Measurements from ENCODE around the gene NUFIP1. TPM values are rescaled to one million over a fixed set of nuclear protein-coding genes. Genes with fewer than 3 reads are reported as not detected.

NUFIP1 gene
- 1.7 to 4.2 TPM (median 3.3 TPM) in 3 replicates for polyA plus RNA-seq
- polyA plus RNA-seq (2011; ENCODE audit: low read depth), result 5.1 TPM
- polyA plus RNA-seq (2011; cell fraction: cytosol; rRNA removed), result 3.3 and 5.3 TPM in 2 replicates
- polyA plus RNA-seq (2011; cell fraction: nucleus; rRNA removed), result 4.5 and 5.2 TPM in 2 replicates
- polyA plus RNA-seq (2012; ENCODE audit: low replicate concordance), result 5.2 and 5.8 TPM in 2 replicates
- polyA minus RNA-seq, result 0.99 to 3.2 TPM (median 1.5 TPM) in 3 replicates
- 2.1 TPM for polyA minus RNA-seq (2011; cell fraction: cytosol; rRNA and poly(A)+ RNA removed)
- 1.5 and 2.8 TPM in 2 replicates for polyA minus RNA-seq (2011; cell fraction: nucleus; rRNA and poly(A)+ RNA removed)

DNA sequence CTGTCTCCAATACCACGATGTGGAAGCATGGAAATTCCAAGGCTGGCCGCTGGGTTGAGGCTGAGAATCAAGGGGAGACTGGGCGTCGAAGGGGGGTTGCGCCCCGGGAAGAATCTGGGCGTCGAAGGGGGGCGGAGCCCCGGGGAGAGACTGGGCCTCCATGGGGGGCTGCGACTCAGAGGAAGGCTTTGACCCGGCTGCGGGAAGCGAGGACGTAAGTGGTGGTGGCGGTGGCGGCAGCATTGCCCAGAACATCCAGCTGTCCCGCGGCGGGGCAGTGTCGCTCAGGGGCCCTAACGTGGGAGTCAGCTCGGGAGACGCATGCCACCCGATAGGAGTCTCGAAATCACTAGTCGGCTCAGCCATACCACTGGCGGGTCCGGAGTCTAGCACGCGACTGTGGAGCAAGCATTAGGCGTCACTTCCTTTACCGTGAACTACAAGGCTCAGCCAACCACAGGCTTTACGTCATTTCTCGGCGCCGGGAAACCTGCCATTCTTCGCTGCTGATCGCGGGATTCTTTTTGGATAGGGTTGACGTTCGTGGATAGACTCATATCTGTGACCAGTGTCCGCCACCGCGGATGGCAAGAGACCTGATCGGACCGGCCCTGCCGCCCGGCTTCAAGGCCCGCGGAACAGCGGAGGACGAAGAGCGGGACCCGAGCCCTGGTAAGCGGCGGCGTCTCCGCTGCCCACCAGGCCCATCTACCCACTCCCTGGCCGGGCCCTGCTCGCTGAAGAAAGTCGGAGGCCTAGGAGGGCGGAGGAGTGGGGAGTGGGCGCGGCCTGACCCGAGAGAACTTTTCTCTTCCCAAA, at the start of gene NUFIP1, which contains the start of gene GPALPP1:
NUFIP1 (minus strand) TSS at position 401 of the 819 bp plus-strand sequence; CDS start at position 366, 35 bp downstream.
GPALPP1 (plus strand) TSS at position 468 of the 819 bp plus-strand sequence; CDS start at position 585, 117 bp downstream.
- peak; percentile 85 for FAIRE-seq
- dilution Hi-C loops (cut with MboI; ENCODE audit: extremely low pct_ligation_motif_present, low sequenced_read_pairs), result no loop called here
- peaks cover 89% of the 10 kb centered on the region for H3K79me2 ChIP-seq (ENCODE audit: control insufficient read depth, insufficient read depth, low read length)

DNA sequence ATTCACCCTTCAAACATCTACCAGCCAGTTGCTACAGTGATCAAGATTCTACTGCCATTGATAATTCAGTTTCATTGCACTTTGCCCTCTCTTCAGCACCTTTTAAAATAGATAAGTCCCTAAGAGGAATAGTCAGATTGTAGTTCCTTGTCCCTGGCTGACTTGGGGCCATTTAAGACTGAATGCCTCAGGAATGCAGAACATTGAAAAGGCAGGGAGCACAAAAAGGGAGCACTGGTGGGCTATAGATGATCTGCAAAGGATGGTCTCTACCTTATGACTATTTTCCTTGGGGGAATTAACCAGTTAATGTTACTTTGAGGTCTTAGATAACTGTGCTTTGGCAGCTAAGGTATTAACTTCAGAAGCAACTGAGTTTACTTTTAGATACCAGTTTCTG, 46.9 kb upstream of the NUFIP1 start:
- Histone ChIP-seq H3K9me1 (ENCODE audit: control insufficient read depth, extremely low read depth, insufficient read depth, low read length) (no peaks in the 10 kb centered on the region), H3K4me3 (ENCODE audit: control insufficient read depth in 2 of 3, extremely low read depth in 1 of 3, insufficient read depth in 2 of 3, low read depth in 1 of 3, low read length in 3 of 3) (no peak overlapping the region), H2AFZ (ENCODE audit: control insufficient read depth, low read length) (no peak overlapping the region), H3K79me2 (ENCODE audit: control insufficient read depth, insufficient read depth, low read length) (no peaks in the 10 kb centered on the region), H3K4me2 (ENCODE audit: control insufficient read depth, extremely low read depth, insufficient read depth, low read depth, low read length) (no peak overlapping the region), H3K9ac (ENCODE audit: control insufficient read depth, extremely low read depth, insufficient read depth, low read length) (no peak overlapping the region), H3K27ac (ENCODE audit: control insufficient read depth, insufficient read depth, low read length) (no peak overlapping the region), H3K27me3 (ENCODE audit: control insufficient read depth, extremely low read depth, insufficient read depth, low read length) (no peaks in the 10 kb centered on the region), H4K20me1 (ENCODE audit: control insufficient read depth, extremely low read depth, insufficient read depth, low read length) (no peaks in the 10 kb centered on the region), H3K36me3 (ENCODE audit: control insufficient read depth in 2 of 2, extremely low read depth in 1 of 2, insufficient read depth in 2 of 2, low read length in 2 of 2) (peaks cover 0 to 1% of the 10 kb centered on the region in 2 experiments), H3K9me3 (ENCODE audit: control insufficient read depth, low read depth, low read length) (no peaks in the 10 kb centered on the region), H3K4me1 (ENCODE audit: control insufficient read depth, extremely low read depth, insufficient read depth, low read length) (peaks cover 9% of the 10 kb centered on the region)
- FAIRE-seq (no peak), DNase-seq (ENCODE audit: low read depth, low spot score) (no peak)
- TF ChIP-seq, protein P1, sequence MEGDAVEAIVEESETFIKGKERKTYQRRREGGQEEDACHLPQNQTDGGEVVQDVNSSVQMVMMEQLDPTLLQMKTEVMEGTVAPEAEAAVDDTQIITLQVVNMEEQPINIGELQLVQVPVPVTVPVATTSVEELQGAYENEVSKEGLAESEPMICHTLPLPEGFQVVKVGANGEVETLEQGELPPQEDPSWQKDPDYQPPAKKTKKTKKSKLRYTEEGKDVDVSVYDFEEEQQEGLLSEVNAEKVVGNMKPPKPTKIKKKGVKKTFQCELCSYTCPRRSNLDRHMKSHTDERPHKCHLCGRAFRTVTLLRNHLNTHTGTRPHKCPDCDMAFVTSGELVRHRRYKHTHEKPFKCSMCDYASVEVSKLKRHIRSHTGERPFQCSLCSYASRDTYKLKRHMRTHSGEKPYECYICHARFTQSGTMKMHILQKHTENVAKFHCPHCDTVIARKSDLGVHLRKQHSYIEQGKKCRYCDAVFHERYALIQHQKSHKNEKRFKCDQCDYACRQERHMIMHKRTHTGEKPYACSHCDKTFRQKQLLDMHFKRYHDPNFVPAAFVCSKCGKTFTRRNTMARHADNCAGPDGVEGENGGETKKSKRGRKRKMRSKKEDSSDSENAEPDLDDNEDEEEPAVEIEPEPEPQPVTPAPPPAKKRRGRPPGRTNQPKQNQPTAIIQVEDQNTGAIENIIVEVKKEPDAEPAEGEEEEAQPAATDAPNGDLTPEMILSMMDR (optimal IDR thresholded peaks at IDR 0.05 in 1 of 3, IDR thresholded peaks at IDR 0.05 in 1 of 3, conservative IDR thresholded peaks at IDR 0.05 in 1 of 3; ENCODE audit: extremely low read depth in 1 of 3, insufficient read depth in 2 of 3, low read length in 3 of 3), result no peak
- TF ChIP-seq EZH2 (IDR thresholded peaks at IDR 0.05; ENCODE audit: low read length), result no peak
- dilution Hi-C loops (cut with MboI; ENCODE audit: extremely low pct_ligation_motif_present, low sequenced_read_pairs), result no loop called here

More for the DNA sequence above, at the start of gene NUFIP1, which contains the start of gene GPALPP1:
- Histone ChIP-seq H3K9me3 (ENCODE audit: control insufficient read depth, low read depth, low read length) (no peaks in the 10 kb centered on the region), H3K27me3 (ENCODE audit: control insufficient read depth, extremely low read depth, insufficient read depth, low read length) (no peaks in the 10 kb centered on the region), H3K4me1 (ENCODE audit: control insufficient read depth, extremely low read depth, insufficient read depth, low read length) (peaks cover 22% of the 10 kb centered on the region), H3K4me2 (ENCODE audit: control insufficient read depth, extremely low read depth, insufficient read depth, low read depth, low read length) (peak within 1 kb of the TSS; percentile 84), H3K9me1 (ENCODE audit: control insufficient read depth, extremely low read depth, insufficient read depth, low read length) (peaks cover 2% of the 10 kb centered on the region), H2AFZ (ENCODE audit: control insufficient read depth, low read length) (peak within 1 kb of the TSS; percentile 79), H3K27ac (ENCODE audit: control insufficient read depth, insufficient read depth, low read length) (peak within 1 kb of the TSS; percentile 89), H3K9ac (ENCODE audit: control insufficient read depth, extremely low read depth, insufficient read depth, low read length) (peak within 1 kb of the TSS; percentile 97), H3K36me3 (ENCODE audit: control insufficient read depth in 2 of 2, extremely low read depth in 1 of 2, insufficient read depth in 2 of 2, low read length in 2 of 2) (peaks cover 0 to 2% of the 10 kb centered on the region in 2 experiments), H3K4me3 (ENCODE audit: control insufficient read depth in 2 of 3, extremely low read depth in 1 of 3, insufficient read depth in 2 of 3, low read depth in 1 of 3, low read length in 3 of 3) (peak within 1 kb of the TSS; percentile 89 to 100 (median 96)), H4K20me1 (ENCODE audit: control insufficient read depth, extremely low read depth, insufficient read depth, low read length) (no peaks in the 10 kb centered on the region)
- TF ChIP-seq, protein P1 (optimal IDR thresholded peaks at IDR 0.05 in 1 of 3, IDR thresholded peaks at IDR 0.05 in 1 of 3, conservative IDR thresholded peaks at IDR 0.05 in 1 of 3; ENCODE audit: extremely low read depth in 1 of 3, insufficient read depth in 2 of 3, low read length in 3 of 3), result peak in 1 of 3 experiments; percentile 25
- TF ChIP-seq EZH2 (IDR thresholded peaks at IDR 0.05; ENCODE audit: low read length), result no peak
- peak; percentile 50 for DNase-seq (ENCODE audit: low read depth, low spot score)
